GM13977 (cell line): ENCODE results near the gene KCNQ5.

Source experiments
- DNase-seq: peaks from one replicate; pipeline ENCODE4 v3.0.0; 2012; ENCODE audit warnings: low spot score
- in situ Hi-C: fragments of 300-500 bp; cut with MboI; formaldehyde crosslinking; loops from one replicate; pipeline ENCODE4 v1.12.0; 2022; ENCODE audit warnings: low sequenced_read_pairs, low pct_unique_long_range_greater_than_20kb, mixed read lengths, inconsistent platforms; ENCODE audit not compliant: unreplicated experiment
- TF ChIP-seq, protein P1 (sequence below): IDR thresholded peaks from 2 replicates; pipeline ENCODE4 v1.5.1; 2012; ENCODE audit warnings: mild to moderate bottlenecking, control low read depth; ENCODE audit not compliant: insufficient read depth; ENCODE audit errors: extremely low read depth, missing control alignments

The KCNQ5 gene

DNA sequence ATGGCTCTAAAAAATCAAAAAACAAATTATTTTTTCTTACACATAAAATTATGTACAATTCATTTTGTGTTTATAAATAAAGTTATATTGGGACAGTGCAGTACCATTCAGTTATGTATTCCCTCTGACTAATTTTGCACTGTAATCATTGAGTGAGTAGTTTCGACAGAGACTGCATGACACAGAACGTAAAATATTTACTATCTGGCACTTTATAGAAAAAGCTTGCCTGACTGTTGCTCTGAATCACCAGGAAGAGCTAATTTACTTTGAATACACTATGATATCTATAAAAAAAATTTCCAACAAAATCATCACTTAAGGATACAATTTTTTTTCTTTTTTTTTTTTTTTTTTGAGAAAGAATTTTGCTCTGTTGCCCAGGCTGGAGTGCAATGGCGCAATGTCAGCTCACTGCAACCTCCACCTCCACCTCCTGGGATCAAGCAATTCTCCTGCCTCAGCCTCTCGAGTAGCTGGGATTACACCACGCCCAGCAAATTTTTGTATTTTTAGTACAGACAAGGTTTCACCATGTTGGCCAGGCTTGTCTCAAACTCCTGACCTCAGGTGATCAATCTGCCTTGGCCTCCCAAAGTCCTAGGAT, 614.4 kb downstream of the KCNQ5 start:
- TF ChIP-seq, protein P1, sequence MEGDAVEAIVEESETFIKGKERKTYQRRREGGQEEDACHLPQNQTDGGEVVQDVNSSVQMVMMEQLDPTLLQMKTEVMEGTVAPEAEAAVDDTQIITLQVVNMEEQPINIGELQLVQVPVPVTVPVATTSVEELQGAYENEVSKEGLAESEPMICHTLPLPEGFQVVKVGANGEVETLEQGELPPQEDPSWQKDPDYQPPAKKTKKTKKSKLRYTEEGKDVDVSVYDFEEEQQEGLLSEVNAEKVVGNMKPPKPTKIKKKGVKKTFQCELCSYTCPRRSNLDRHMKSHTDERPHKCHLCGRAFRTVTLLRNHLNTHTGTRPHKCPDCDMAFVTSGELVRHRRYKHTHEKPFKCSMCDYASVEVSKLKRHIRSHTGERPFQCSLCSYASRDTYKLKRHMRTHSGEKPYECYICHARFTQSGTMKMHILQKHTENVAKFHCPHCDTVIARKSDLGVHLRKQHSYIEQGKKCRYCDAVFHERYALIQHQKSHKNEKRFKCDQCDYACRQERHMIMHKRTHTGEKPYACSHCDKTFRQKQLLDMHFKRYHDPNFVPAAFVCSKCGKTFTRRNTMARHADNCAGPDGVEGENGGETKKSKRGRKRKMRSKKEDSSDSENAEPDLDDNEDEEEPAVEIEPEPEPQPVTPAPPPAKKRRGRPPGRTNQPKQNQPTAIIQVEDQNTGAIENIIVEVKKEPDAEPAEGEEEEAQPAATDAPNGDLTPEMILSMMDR = no peak
- in situ Hi-C loops = no loop called here
- DNase-seq = no peak

DNA sequence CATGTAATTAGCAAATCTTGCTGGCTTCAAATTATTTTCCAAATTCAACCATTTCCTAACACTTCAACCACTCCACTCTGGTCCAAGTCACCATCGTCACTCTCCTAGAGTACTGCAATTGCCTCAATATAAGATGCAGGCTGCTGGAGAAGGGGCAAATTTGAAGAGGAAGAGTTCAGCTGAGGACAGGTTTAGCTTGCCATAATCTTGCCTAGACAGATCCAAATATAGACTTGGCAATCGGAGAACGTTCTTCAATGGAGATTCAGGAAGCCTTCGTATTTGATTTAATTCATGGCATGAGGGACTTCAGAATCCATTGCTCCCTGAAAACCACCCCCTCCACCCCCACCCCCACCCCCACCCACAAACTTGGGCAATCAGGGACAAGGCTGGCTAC, 618.9 kb downstream of the KCNQ5 start:
- DNase-seq = no peak
- TF ChIP-seq, protein P1 = no peak
- in situ Hi-C loops = no loop called here

- DNase-seq = no peak
- in situ Hi-C loops = no loop called here
- TF ChIP-seq, protein P1 = no peak
Observed at GRCh38 chr6:73242001-73242400, 620.1 kb downstream of the KCNQ5 start.
